ENCODE measurements around the gene ARL4A.

DNA sequence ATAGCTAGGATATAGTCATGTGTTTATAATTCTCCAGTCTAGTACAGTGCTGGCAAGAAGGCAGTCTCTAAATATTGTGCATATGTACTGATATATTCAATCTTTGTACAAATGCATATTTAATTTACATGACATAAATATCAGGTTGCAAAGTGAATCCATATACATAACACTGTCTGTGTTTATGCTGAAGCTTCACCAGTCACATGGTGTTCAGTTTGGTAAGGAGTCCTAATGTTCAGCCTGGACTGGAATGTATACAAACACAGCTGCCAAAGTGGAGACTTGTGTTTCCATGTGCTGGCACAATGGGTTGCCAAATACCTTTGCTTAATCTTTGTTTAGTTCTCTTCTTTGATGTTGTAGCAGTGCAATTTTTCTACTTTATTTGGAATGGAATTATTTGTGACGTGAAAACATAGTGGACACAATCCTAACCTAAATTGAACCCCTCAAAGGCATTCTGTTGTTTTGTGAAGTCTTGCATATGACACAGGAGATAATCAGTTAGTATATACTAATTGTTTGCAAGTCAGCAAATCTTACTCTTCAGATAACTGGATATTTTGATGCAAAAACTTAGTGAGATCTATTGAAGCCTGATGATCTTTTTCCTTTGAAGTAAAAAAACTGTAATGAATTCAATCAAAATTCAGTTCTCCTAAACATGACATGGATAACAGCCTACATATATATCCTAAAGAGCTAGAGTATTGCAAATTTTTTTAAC is 17.3 kb upstream of the ARL4A start:
- TF ChIP-seq, protein P1, sequence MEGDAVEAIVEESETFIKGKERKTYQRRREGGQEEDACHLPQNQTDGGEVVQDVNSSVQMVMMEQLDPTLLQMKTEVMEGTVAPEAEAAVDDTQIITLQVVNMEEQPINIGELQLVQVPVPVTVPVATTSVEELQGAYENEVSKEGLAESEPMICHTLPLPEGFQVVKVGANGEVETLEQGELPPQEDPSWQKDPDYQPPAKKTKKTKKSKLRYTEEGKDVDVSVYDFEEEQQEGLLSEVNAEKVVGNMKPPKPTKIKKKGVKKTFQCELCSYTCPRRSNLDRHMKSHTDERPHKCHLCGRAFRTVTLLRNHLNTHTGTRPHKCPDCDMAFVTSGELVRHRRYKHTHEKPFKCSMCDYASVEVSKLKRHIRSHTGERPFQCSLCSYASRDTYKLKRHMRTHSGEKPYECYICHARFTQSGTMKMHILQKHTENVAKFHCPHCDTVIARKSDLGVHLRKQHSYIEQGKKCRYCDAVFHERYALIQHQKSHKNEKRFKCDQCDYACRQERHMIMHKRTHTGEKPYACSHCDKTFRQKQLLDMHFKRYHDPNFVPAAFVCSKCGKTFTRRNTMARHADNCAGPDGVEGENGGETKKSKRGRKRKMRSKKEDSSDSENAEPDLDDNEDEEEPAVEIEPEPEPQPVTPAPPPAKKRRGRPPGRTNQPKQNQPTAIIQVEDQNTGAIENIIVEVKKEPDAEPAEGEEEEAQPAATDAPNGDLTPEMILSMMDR (conservative IDR thresholded peaks at IDR 0.05; ENCODE audit: low read length) = no peak
- no peak for TF ChIP-seq EZH2phosphoT487 (IDR thresholded peaks at IDR 0.05; ENCODE audit: borderline replicate concordance)

Data from Loucy (cell line).